HG03354 (cell line): ENCODE results near the gene AP3S2.
"Not testable (repeated sequence)": the region's sequence is repeated elsewhere in the genome, so short reads cannot be mapped to it uniquely, and the experiment has no call there.

Source experiments
- ATAC-seq: cut with Tn5 transposase; IDR thresholded peaks from one replicate; pipeline ENCODE4 v1.9.1; 2021; ENCODE audit warnings: mild to moderate bottlenecking; ENCODE audit not compliant: unreplicated experiment, poor library complexity, severe bottlenecking

The AP3S2 gene

GRCh38 chr15:89837830-89838178, 56.0 kb downstream of the AP3S2 start:
- no peak for ATAC-seq

GRCh38 chr15:89837134-89837829, 56.5 kb downstream of the AP3S2 start:
- ATAC-seq: no peak

- ATAC-seq: no peak
Observed at GRCh38 chr15:89836267-89837133, 57.3 kb downstream of the AP3S2 start.

- ATAC-seq: no peak
Observed at GRCh38 chr15:89835176-89835564, 58.6 kb downstream of the AP3S2 start.

- ATAC-seq: not testable (repeated sequence)
Observed at GRCh38 chr15:89834465-89835175, 59.2 kb downstream of the AP3S2 start.

GRCh38 chr15:89833966-89834365, 59.8 kb downstream of the AP3S2 start:
- no peak for ATAC-seq

GRCh38 chr15:89830639-89831038, 63.2 kb downstream of the AP3S2 start:
- ATAC-seq: no peak

- no peak for ATAC-seq
Observed at GRCh38 chr15:89829616-89830440, 64.0 kb downstream of the AP3S2 start.

GRCh38 chr15:89829161-89829560, 64.6 kb downstream of the AP3S2 start:
- ATAC-seq: no peak

- ATAC-seq: no peak
Observed at GRCh38 chr15:89828281-89829145, 65.3 kb downstream of the AP3S2 start.

- no peak for ATAC-seq
Observed at GRCh38 chr15:89827829-89828228, 66.0 kb downstream of the AP3S2 start.

- no peak for ATAC-seq
Observed at GRCh38 chr15:89826671-89827655, 66.8 kb downstream of the AP3S2 start.

- ATAC-seq: no peak
Observed at GRCh38 chr15:89825271-89825940, 68.4 kb downstream of the AP3S2 start.

GRCh38 chr15:89824607-89824867, 69.3 kb downstream of the AP3S2 start:
- no peak for ATAC-seq

- ATAC-seq: no peak
Observed at GRCh38 chr15:89823836-89824606, 69.8 kb downstream of the AP3S2 start.

- no peak for ATAC-seq
Observed at GRCh38 chr15:89822951-89823711, 70.7 kb downstream of the AP3S2 start.
